Vagina (tissue), 2 donors: ENCODE data around the gene PHC2. TPM values are rescaled to one million over a fixed set of nuclear protein-coding genes. Genes with fewer than 3 reads are reported as not detected.

Experiments used
- DNase-seq, 2 donors: peaks; one replicate each; pipeline ENCODE4 v3.0.0-alpha.2; 2017; ENCODE audit errors: extremely low spot score in 2 of 2
- H3K27ac ChIP-seq: fragments of 200-600 bp; sonication (generic); one replicate; pipeline ENCODE4 v1.5.1; 2019
- H3K27me3 ChIP-seq: fragments of 200-600 bp; sonication (generic); one replicate; pipeline ENCODE4 v1.5.1; 2019
- H3K36me3 ChIP-seq, 2 donors: fragments of 200-600 bp; sonication (generic); one replicate each; pipeline ENCODE4 v1.5.1; 2017 to 2019
- H3K4me1 ChIP-seq: fragments of 200-600 bp; sonication (generic); one replicate; pipeline ENCODE4 v1.5.1; 2019
- H3K4me3 ChIP-seq, 2 donors: fragments of 200-600 bp; sonication (generic); 1 replicate in 1 of 2; 2 replicates in 1 of 2; pipeline ENCODE4 v1.5.1; 2016 to 2019
- H3K9me3 ChIP-seq: fragments of 200-600 bp; sonication (generic); one replicate; pipeline ENCODE4 v1.5.1; 2019
- CTCF ChIP-seq, 3 experiments: fragments of 450-650 bp in 2 of 3; fragments of 200-600 bp in 1 of 3; sonication (generic) in 1 of 3; IDR thresholded peaks; one replicate each; pipeline ENCODE4 v1.5.1; 2017 to 2019; ENCODE audit warnings: antibody characterized with exemption in 3 of 3, mild to moderate bottlenecking in 2 of 3, moderate library complexity in 2 of 3
- POLR2A ChIP-seq, 2 donors: fragments of 450-650 bp; IDR thresholded peaks; one replicate each; pipeline ENCODE4 v1.6.1; 2017; ENCODE audit warnings: antibody characterized with exemption in 2 of 2, mild to moderate bottlenecking in 2 of 2, moderate library complexity in 2 of 2
- POLR2AphosphoS5 ChIP-seq, 2 donors: sonication (generic); formaldehyde crosslinking; IDR thresholded peaks; one replicate each; pipeline ENCODE4 v1.9.0; 2017; ENCODE audit warnings: antibody characterized with exemption in 2 of 2, mild to moderate bottlenecking in 2 of 2, low read depth in 1 of 2; ENCODE audit not compliant: insufficient read depth in 1 of 2
- intact Hi-C: fragments of 100-400 bp; cut with DNase I; formaldehyde crosslinking; loops from one replicate; pipeline ENCODE4 v1.15.1; 2023
- total RNA-seq: library from RNA; depleted of rRNA; stranded (reverse); fragments of >200 nt; gene quantifications from one replicate; pipeline ENCODE4 v1.2.3, GENCODE V29; 2016

PHC2 gene
- total RNA-seq, 1 donor from 2014 or later = 97.2 TPM

GRCh38 chr1:33350611-33351280, 80.1 kb downstream of the PHC2 start:
- Histone ChIP-seq H3K36me3 (peaks cover 0 to 5% of the 10 kb centered on the region in 2 donors), H3K4me1 (peaks cover 37% of the 10 kb centered on the region), H3K4me3 (peak overlapping the region; percentile 74 to 77), H3K27me3 (no peaks in the 10 kb centered on the region), H3K27ac (peak overlapping the region; percentile 81), H3K9me3 (no peaks in the 10 kb centered on the region)
- intact Hi-C loops = no loop called here
- TF ChIP-seq POLR2AphosphoS5 (IDR thresholded peaks at IDR 0.05; ENCODE audit: insufficient read depth in 1 of 2, low read depth in 1 of 2) (no peak), CTCF (IDR thresholded peaks at IDR 0.05) (no peak), POLR2A (IDR thresholded peaks at IDR 0.05) (no peak)
- no peak for DNase-seq

- H3K36me3 ChIP-seq = peaks cover 0 to 5% of the 10 kb centered on the region in 2 donors
- H3K4me1 ChIP-seq = peaks cover 45% of the 10 kb centered on the region
These were observed 80.9 kb downstream of the PHC2 start for GRCh38 chr1:33349778-33350610.

GRCh38 chr1:33349081-33349759, 81.7 kb downstream of the PHC2 start:
- Histone ChIP-seq H3K36me3 (peaks cover 0 to 1% of the 10 kb centered on the region in 2 donors), H3K4me3 (peak overlapping the region; percentile 87 to 99), H3K27me3 (no peaks in the 10 kb centered on the region), H3K4me1 (peaks cover 53% of the 10 kb centered on the region), H3K9me3 (no peaks in the 10 kb centered on the region), H3K27ac (peak overlapping the region; percentile 96)
- intact Hi-C loops = no loop called here
- DNase-seq = no peak
- no peak for TF ChIP-seq CTCF (IDR thresholded peaks at IDR 0.05)
- peak in 1 of 2 donors; percentile 23 for TF ChIP-seq POLR2A (IDR thresholded peaks at IDR 0.05)
- peak in 1 of 2 donors; percentile 20 for TF ChIP-seq POLR2AphosphoS5 (IDR thresholded peaks at IDR 0.05; ENCODE audit: insufficient read depth in 1 of 2, low read depth in 1 of 2)

More at GRCh38 chr1:33349778-33350610, 80.9 kb downstream of the PHC2 start:
- intact Hi-C loops = no loop called here
- peak overlapping the region; percentile 81 for H3K27ac ChIP-seq
- TF ChIP-seq POLR2A (IDR thresholded peaks at IDR 0.05) (peak; percentile 21 to 71), POLR2AphosphoS5 (IDR thresholded peaks at IDR 0.05; ENCODE audit: insufficient read depth in 1 of 2, low read depth in 1 of 2) (peak; percentile 15 to 90), CTCF (IDR thresholded peaks at IDR 0.05) (no peak)
- no peaks in the 10 kb centered on the region for H3K9me3 ChIP-seq
- H3K27me3 ChIP-seq = no peaks in the 10 kb centered on the region
- peak in 1 of 2 donors; percentile 93 for DNase-seq
- H3K4me3 ChIP-seq = peak overlapping the region; percentile 87 to 99

GRCh38 chr1:33348676-33349080, 82.2 kb downstream of the PHC2 start:
- Histone ChIP-seq H3K4me1 (peaks cover 58% of the 10 kb centered on the region), H3K27me3 (no peaks in the 10 kb centered on the region), H3K4me3 (peak overlapping the region; percentile 87 to 99), H3K9me3 (no peaks in the 10 kb centered on the region), H3K27ac (peak overlapping the region; percentile 96), H3K36me3 (no peaks in the 10 kb centered on the region)
- intact Hi-C loops = no loop called here
- TF ChIP-seq POLR2AphosphoS5 (IDR thresholded peaks at IDR 0.05; ENCODE audit: insufficient read depth in 1 of 2, low read depth in 1 of 2) (no peak), POLR2A (IDR thresholded peaks at IDR 0.05) (no peak), CTCF (IDR thresholded peaks at IDR 0.05) (no peak)
- DNase-seq = no peak
